VCaP (cell line): ENCODE measurements around the gene FXYD4.

ENCODE experiments used
- H3K27ac ChIP-seq: fragments of 450-650 bp; 2 replicates; pipeline ENCODE4 v1.5.1; 2017
- CTCF ChIP-seq: fragments of 450-650 bp; conservative IDR thresholded peaks from 2 replicates; pipeline ENCODE4 v1.5.1; 2017; ENCODE audit warnings: mild to moderate bottlenecking, moderate library complexity

Gene FXYD4

GRCh38 chr10:43387678-43388032 is 16.2 kb downstream of the FXYD4 start:
- H3K27ac ChIP-seq: no peak overlapping the region
- TF ChIP-seq CTCF: no peak

- H3K27ac ChIP-seq: 0 out of 2 replicates have a peak overlapping the region, but pooled peaks have one; percentile 5
- no peak for TF ChIP-seq CTCF
Measured at GRCh38 chr10:43389867-43390266, 18.4 kb downstream of the FXYD4 start.

- TF ChIP-seq CTCF: no peak
- H3K27ac ChIP-seq: 0 out of 2 replicates have a peak overlapping the region, but pooled peaks have one; percentile 5
Measured at GRCh38 chr10:43390333-43390732, 18.9 kb downstream of the FXYD4 start.

GRCh38 chr10:43390759-43391158 is 19.3 kb downstream of the FXYD4 start:
- 0 out of 2 replicates have a peak overlapping the region, but pooled peaks have one; percentile 5 for H3K27ac ChIP-seq
- peak; percentile 69 for TF ChIP-seq CTCF

- H3K27ac ChIP-seq: peak overlapping the region; percentile 99; the same call in 1 of the 2 replicates
- TF ChIP-seq CTCF: no peak
Measured at GRCh38 chr10:43391496-43391895, 20.1 kb downstream of the FXYD4 start.

GRCh38 chr10:43392748-43393147 is 21.3 kb downstream of the FXYD4 start:
- no peak for TF ChIP-seq CTCF
- peak overlapping the region; percentile 99 for H3K27ac ChIP-seq

GRCh38 chr10:43393186-43393585 is 21.8 kb downstream of the FXYD4 start:
- peak overlapping the region; percentile 99 for H3K27ac ChIP-seq

- H3K27ac ChIP-seq: peak overlapping the region; percentile 99
- no peak for TF ChIP-seq CTCF
Measured at GRCh38 chr10:43393606-43394360, 22.3 kb downstream of the FXYD4 start.
